Left lung (tissue), 10 donors: ENCODE data around the gene GPALPP1. TPM values are rescaled to one million over a fixed set of nuclear protein-coding genes. Genes with fewer than 3 reads are reported as not detected.

Experiments
- ATAC-seq: fragments of 200-7000 bp; cut with Tn5 transposase; one replicate; pipeline ENCODE4 v1.9.1; 2020; ENCODE audit warnings: moderate library complexity
- DNase-seq, 4 donors: peaks; one replicate each; pipeline ENCODE4 v3.0.0-alpha.2; 2013 to 2020
- H3K27ac ChIP-seq, 2 donors: fragments of 200-600 bp; sonication (generic) in 1 of 2; one replicate each; pipeline versions ENCODE4 v1.5.0 to v1.8.0; 2020 to 2021
- H3K27me3 ChIP-seq, 2 donors: fragments of 200-600 bp; sonication (generic) in 1 of 2; one replicate each; pipeline versions ENCODE4 v1.5.0 to v1.8.0; 2020 to 2021
- H3K36me3 ChIP-seq, 2 donors: fragments of 200-600 bp; sonication (generic) in 1 of 2; one replicate each; pipeline versions ENCODE4 v1.5.0 to v1.8.0; 2020 to 2021
- H3K4me1 ChIP-seq, 2 donors: fragments of 200-600 bp; one replicate each; pipeline ENCODE4 v1.8.0; 2021
- H3K4me3 ChIP-seq, 2 donors: fragments of 200-600 bp; sonication (generic) in 1 of 2; one replicate each; pipeline versions ENCODE4 v1.5.0 to v1.8.0; 2020 to 2021; ENCODE audit warnings: mild to moderate bottlenecking in 1 of 2
- H3K9me3 ChIP-seq, 2 donors: fragments of 200-600 bp; sonication (generic) in 1 of 2; one replicate each; pipeline versions ENCODE4 v1.5.0 to v1.8.0; 2020 to 2021
- intact Hi-C, 2 donors: fragments of 100-400 bp; cut with DNase I; formaldehyde crosslinking; loops; one replicate each; pipeline versions ENCODE4 v1.11.2 to v1.14.2; 2022
- polyA plus RNA-seq, 6 donors: library from polyadenylated mRNA; unstranded; fragments of 120-200 nt; gene quantifications; one replicate each; pipeline ENCODE4 v1.2.1, GENCODE V29; 2013; ENCODE audit not compliant: insufficient read length in 6 of 6
- total RNA-seq, 2 donors: library from RNA; stranded (reverse); fragmentation: NEBNext Ultra II Directional; extraction: Animal tissue kit (Norgen Biotek cat#: 25700); gene quantifications; one replicate each; pipeline ENCODE4 v1.2.1, GENCODE V29; 2021
- TF ChIP-seq, protein P1 (sequence below), 2 donors: fragments of 200-600 bp; sonication (generic) in 1 of 2; IDR thresholded peaks; one replicate each; pipeline versions ENCODE4 v1.5.0 to v1.8.0; 2021; ENCODE audit warnings: antibody characterized with exemption in 2 of 2
- donor health status: DM: no; HTN: yes; CAD: no.
- donor health status: DM: no; HTN: no; CAD: no.

GPALPP1 gene
- total and polyA plus RNA-seq, 8 donors, result 16.3 to 65.9 (median 58.6) TPM

DNA sequence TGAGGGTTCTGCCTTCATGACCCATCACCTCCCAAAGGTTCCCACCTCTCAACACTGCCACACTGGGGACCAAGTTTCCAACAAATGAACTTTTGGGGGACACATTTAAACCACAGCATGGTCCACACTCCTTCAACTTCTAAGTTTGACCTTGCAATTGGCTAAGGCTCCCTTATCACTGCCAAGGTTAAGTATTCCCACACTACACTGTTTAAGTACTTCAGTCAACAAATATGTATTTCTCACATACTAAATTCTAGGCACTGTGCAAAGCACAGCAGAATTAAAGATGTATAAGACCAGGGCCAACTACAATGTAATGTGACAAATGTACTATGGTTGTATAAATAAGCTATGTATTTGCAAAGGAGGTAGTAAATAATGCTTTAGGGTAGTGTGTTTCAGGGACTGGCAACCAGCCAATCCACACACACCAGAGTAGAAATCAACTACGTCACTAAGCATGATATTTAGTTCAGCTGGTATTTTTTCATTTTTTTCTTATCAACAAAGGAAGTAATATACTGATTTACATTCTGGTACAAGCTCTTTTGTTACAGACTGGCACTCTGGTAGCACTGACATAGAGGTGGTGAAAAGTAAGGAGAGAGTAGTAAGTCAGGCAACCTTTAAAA is 12.3 kb upstream of the GPALPP1 start:
- no peaks in the 10 kb centered on the region for H3K27me3 ChIP-seq
- ATAC-seq, result peak; percentile 83
- no peak overlapping the region for H3K4me3 ChIP-seq
- peaks cover 0 to 24% of the 10 kb centered on the region in 2 donors for H3K4me1 ChIP-seq
- H3K27ac ChIP-seq, result no peak overlapping the region
- no peaks in the 10 kb centered on the region for H3K9me3 ChIP-seq
- intact Hi-C loops, result loop anchor here in 1 of 2 donors (10.0 kb wide), 1 partner anchor 492 kb away; no protein-coding TSS in a partner anchor
- peaks cover 0 to 35% of the 10 kb centered on the region in 2 donors for H3K36me3 ChIP-seq
- peak in 1 of 4 donors; percentile 27 for DNase-seq
- TF ChIP-seq, protein P1, sequence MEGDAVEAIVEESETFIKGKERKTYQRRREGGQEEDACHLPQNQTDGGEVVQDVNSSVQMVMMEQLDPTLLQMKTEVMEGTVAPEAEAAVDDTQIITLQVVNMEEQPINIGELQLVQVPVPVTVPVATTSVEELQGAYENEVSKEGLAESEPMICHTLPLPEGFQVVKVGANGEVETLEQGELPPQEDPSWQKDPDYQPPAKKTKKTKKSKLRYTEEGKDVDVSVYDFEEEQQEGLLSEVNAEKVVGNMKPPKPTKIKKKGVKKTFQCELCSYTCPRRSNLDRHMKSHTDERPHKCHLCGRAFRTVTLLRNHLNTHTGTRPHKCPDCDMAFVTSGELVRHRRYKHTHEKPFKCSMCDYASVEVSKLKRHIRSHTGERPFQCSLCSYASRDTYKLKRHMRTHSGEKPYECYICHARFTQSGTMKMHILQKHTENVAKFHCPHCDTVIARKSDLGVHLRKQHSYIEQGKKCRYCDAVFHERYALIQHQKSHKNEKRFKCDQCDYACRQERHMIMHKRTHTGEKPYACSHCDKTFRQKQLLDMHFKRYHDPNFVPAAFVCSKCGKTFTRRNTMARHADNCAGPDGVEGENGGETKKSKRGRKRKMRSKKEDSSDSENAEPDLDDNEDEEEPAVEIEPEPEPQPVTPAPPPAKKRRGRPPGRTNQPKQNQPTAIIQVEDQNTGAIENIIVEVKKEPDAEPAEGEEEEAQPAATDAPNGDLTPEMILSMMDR (IDR thresholded peaks at IDR 0.05), result no peak

DNA sequence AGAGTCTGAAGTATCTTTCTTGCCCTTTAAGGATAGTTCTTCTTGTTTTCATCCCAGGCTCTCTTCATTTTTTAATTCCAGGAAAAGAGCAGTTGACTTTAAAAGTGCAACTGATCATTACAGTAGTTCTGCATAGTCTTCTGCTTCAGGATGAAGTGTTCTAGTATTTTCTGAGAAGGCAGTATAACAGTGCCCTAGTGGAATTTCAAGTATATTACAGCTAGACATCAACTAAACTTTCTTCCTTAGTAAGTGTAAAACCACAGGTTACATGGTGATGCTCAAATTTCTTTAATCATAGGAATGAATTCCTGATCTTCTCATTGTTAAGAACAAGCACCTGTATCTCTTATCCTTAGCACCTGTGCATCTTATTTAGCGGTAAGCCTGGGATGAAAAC is 11.0 kb upstream of the GPALPP1 start:
- Histone ChIP-seq H3K36me3 (peaks cover 0 to 35% of the 10 kb centered on the region in 2 donors), H3K4me3 (no peak overlapping the region), H3K9me3 (no peaks in the 10 kb centered on the region), H3K4me1 (peaks cover 0 to 20% of the 10 kb centered on the region in 2 donors), H3K27ac (no peak overlapping the region), H3K27me3 (no peaks in the 10 kb centered on the region)
- no peak for ATAC-seq
- TF ChIP-seq, protein P1 (IDR thresholded peaks at IDR 0.05), result no peak
- intact Hi-C loops, result loop anchor here in 1 of 2 donors (10.0 kb wide), 1 partner anchor 494 kb away; no protein-coding TSS in a partner anchor
- no peak for DNase-seq

DNA sequence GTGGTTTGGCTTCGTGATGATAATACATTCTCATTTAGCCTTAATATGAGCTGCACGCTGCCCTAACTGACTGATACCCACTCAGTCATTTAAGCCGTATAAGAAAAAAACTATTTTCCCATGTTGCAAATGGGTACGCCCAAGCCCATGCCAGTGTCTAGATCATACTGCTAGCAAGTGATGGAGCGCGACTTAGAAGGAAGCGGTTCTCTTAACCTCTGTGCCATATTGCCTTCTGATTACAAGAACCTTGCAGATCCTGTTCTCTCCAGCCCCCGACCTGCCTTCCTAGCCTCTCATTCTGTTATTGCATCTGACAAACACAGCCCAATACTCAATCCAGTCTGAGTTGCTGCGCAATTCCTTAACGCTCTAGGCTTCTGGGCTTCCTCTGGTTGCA is 603 bp downstream of the GPALPP1 start:
- no peak for DNase-seq
- Histone ChIP-seq H3K27me3 (no peaks in the 10 kb centered on the region), H3K36me3 (peaks cover 0 to 14% of the 10 kb centered on the region in 2 donors), H3K4me3 (peak overlapping the region; percentile 70 to 84), H3K9me3 (no peaks in the 10 kb centered on the region), H3K27ac (peak overlapping the region; percentile 71 to 80), H3K4me1 (peaks cover 19 to 46% of the 10 kb centered on the region in 2 donors)
- TF ChIP-seq, protein P1 (IDR thresholded peaks at IDR 0.05), result no peak
- peak; percentile 28 for ATAC-seq
- intact Hi-C loops, result no loop called here

DNA sequence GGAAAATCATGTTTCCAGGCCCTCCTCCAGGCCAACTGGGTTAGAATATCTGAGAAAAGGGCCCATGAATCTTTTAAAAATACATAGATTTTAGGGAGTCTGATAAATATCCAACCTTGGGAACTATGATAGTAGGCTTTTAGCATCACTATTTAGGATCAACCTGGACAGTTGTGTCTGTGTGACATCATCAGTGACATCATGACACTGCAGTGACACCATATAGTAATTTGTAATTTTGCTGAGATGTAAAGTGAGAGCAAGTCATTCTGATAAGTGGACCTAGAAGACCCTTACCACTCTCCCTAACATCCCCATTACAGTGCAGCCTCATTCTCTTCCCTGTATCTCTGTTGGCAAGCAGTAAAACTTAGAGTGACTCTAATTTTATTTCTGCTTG is 14.1 kb downstream of the GPALPP1 start:
- Histone ChIP-seq H3K27me3 (no peaks in the 10 kb centered on the region), H3K36me3 (peaks cover 0 to 73% of the 10 kb centered on the region in 2 donors)

DNA sequence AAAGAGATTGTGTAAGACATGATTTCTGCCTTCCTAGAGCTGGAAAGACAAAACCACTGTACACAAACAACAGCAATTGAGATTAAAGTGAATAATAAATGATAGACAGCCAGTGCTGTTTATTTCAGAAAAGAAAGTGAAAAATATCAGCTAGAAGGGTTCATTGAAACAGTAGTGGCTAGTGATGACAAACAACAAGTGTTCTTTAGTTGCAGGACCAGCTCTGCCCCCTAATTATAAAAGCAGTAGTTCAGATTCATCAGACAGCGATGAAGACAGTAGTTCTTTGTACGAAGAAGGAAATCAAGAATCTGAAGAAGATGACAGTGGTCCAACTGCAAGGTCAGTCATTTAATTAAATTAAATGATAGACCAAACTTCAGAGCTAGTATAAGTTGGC is 14.8 kb downstream of the GPALPP1 start:
- Histone ChIP-seq H3K9me3 (no peaks in the 10 kb centered on the region), H3K27me3 (no peaks in the 10 kb centered on the region), H3K4me3 (no peak overlapping the region), H3K36me3 (peaks cover 0 to 80% of the 10 kb centered on the region in 2 donors), H3K4me1 (no peaks in the 10 kb centered on the region), H3K27ac (no peak overlapping the region)
- TF ChIP-seq, protein P1 (IDR thresholded peaks at IDR 0.05), result no peak
- intact Hi-C loops, result no loop called here
- no peak for ATAC-seq
- DNase-seq, result no peak

More for the DNA sequence above, 14.1 kb downstream of the GPALPP1 start:
- Histone ChIP-seq H3K9me3 (no peaks in the 10 kb centered on the region), H3K27ac (no peak overlapping the region), H3K4me3 (no peak overlapping the region), H3K4me1 (no peaks in the 10 kb centered on the region)
- intact Hi-C loops, result no loop called here
- TF ChIP-seq, protein P1 (IDR thresholded peaks at IDR 0.05), result no peak
- DNase-seq, result no peak
- no peak for ATAC-seq
